ENCODE results near the gene TET3. TPM values are rescaled to one million over a fixed set of nuclear protein-coding genes. Genes with fewer than 3 reads are reported as not detected.
A peak's percentile ranks its signal among the peaks of the same experiment; 100 is the strongest.
"Not testable (repeated sequence)": the region's sequence is repeated elsewhere in the genome, so short reads cannot be mapped to it uniquely, and the experiment has no call there.

The TET3 gene
- total RNA-seq, 4 donors from 2014 or later, result 52.8 to 54.8 (median 54.1) TPM

DNA sequence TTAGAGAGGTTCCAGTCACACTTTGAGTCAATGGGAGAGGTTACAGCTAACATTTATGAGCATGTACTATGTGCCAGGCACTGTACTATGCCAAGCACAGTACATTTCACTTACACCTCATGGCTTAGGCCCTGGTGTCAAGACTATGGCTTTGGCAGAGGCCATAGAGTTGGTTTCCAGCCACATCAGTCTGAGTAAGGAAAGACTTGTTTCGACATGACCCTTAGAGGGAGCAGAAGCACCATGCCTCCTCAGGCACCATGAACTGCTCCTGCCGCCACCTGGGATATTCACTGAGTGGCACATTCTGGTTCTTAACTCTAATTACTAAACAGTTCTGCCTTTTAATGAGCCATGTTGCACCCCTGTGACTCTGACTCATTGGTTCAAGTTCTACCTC, 45.3 kb upstream of the TET3 start:
- peak; percentile 78 to 82 for DNase-seq (ENCODE audit: low spot score in 2 of 2)
- intact Hi-C loops (cut with DNase I; ENCODE audit: low total_unique reads), result loop anchor here (10.0 kb wide), 1 partner anchor 45 kb away; the partner anchor contains the start of gene TET3
- no peak for TF ChIP-seq POLR2A (IDR thresholded peaks at IDR 0.05)
- no peak for TF ChIP-seq CTCF (IDR thresholded peaks at IDR 0.05)
- no peak overlapping the region for H3K4me3 ChIP-seq (ENCODE audit: low read depth, poor library complexity, severe bottlenecking)
- WGBS, 2 donors, result 48 to 59% methylated on average over 2 of the region's 2 CpGs

GRCh38 chr2:73940066-73940465, 44.6 kb upstream of the TET3 start:
- H3K4me3 ChIP-seq (ENCODE audit: low read depth, poor library complexity, severe bottlenecking); DNase-seq (ENCODE audit: low spot score in 2 of 2); intact Hi-C loops (cut with DNase I; ENCODE audit: low total_unique reads): not testable (repeated sequence)
- 65 to 79% methylated on average over 1 of the region's 1 CpG for WGBS, 2 donors

DNA sequence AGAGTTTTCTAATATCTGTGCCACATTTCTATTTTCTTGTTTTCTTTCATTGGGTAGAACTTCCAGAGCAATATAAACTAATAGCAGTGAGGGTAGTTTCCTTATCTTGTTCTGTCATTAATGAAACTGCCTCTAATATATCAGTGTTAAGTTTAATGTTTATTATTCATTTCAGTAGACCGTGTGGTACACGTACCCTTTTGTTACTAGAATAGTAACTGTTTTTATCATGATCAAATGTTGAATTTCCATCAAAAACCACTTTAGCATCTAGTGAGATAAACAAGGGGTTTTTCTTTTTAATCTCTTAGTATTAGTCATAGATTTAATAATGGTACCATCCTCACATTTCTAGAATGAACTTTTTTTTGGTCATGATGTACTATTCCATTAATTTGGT, 42.0 kb upstream of the TET3 start:
- H3K4me3 ChIP-seq (ENCODE audit: low read depth, poor library complexity, severe bottlenecking), result no peak overlapping the region
- intact Hi-C loops (cut with DNase I; ENCODE audit: low total_unique reads), result no loop called here
- no peak for DNase-seq (ENCODE audit: low spot score in 2 of 2)
- TF ChIP-seq POLR2A (IDR thresholded peaks at IDR 0.05) (no peak), CTCF (IDR thresholded peaks at IDR 0.05) (no peak)
- 75 to 77% methylated on average over 2 of the region's 2 CpGs for WGBS, 2 donors

DNA sequence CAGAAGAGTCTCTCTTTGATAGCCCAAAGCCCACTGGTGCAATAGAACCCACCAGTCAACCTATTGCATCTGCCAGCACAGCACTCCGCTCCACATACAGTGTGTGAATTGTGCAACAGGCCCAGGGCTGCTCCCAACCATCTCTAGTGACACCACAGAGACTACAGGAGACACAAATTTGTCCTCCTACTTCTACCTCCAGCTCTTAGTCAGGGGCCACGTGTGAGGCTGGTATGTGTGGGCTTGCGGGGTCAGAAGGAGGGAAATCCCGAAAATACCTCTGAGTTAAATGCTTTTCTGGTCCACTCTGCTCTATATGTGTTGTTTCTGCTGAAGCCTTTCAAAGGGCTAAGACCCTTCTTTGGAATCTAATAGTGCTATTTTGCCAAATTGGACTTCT, 40.0 kb upstream of the TET3 start:
- no peak for DNase-seq (ENCODE audit: low spot score in 2 of 2)
- intact Hi-C loops (cut with DNase I; ENCODE audit: low total_unique reads), result no loop called here
- no peak for TF ChIP-seq POLR2A (IDR thresholded peaks at IDR 0.05)
- TF ChIP-seq CTCF (IDR thresholded peaks at IDR 0.05), result no peak
- H3K4me3 ChIP-seq (ENCODE audit: low read depth, poor library complexity, severe bottlenecking), result no peak overlapping the region
- 91 to 93% methylated on average over 4 of the region's 4 CpGs for WGBS, 2 donors

- DNase-seq (ENCODE audit: low spot score in 2 of 2), result no peak
- WGBS, 2 donors, result 81 to 94% methylated on average over 1 of the region's 1 CpG
- intact Hi-C loops (cut with DNase I; ENCODE audit: low total_unique reads), result no loop called here
- TF ChIP-seq CTCF (IDR thresholded peaks at IDR 0.05) (no peak), POLR2A (IDR thresholded peaks at IDR 0.05) (no peak)
- H3K4me3 ChIP-seq (ENCODE audit: low read depth, poor library complexity, severe bottlenecking), result no peak overlapping the region
Measured at GRCh38 chr2:73946215-73946614, 38.5 kb upstream of the TET3 start.

- DNase-seq (ENCODE audit: low spot score in 2 of 2), result no peak
- intact Hi-C loops (cut with DNase I; ENCODE audit: low total_unique reads), result no loop called here
- H3K4me3 ChIP-seq (ENCODE audit: low read depth, poor library complexity, severe bottlenecking), result no peak overlapping the region
- TF ChIP-seq POLR2A (IDR thresholded peaks at IDR 0.05) (no peak), CTCF (IDR thresholded peaks at IDR 0.05) (no peak)
- WGBS, 2 donors, result 86% methylated on average over 3 of the region's 3 CpGs
Measured at GRCh38 chr2:73946666-73947065, 38.0 kb upstream of the TET3 start.

Data from lower leg skin (tissue), 4 donors.